Endothelial cell of umbilical vein (primary cell): ENCODE results near the gene CDKN1A. TPM values are rescaled to one million over a fixed set of nuclear protein-coding genes. Genes with fewer than 3 reads are reported as not detected.

ENCODE experiments used
- BruUV-seq: library from RNA; stranded (reverse); fragments of 400-500 nt; replicated peaks from 2 replicates; lab custom pipeline; 2021; lab: Mats Ljungman, UMichigan
- CTCF ChIA-PET: fragments of 300-600, 350-600 bp; sonication (Branson Sonifier 250); formaldehyde crosslinking; loops from one replicate; lab custom pipeline; 2021; ENCODE audit warnings: antibody characterized with exemption, inconsistent platforms; lab: Charles Lee
- POLR2A ChIA-PET: fragments of 300-600, 350-600 bp; sonication (Branson Sonifier 250); formaldehyde crosslinking; loops from one replicate; lab custom pipeline; 2021; ENCODE audit warnings: antibody characterized with exemption, inconsistent platforms; lab: Charles Lee
- DNase-seq: peaks from one replicate; pipeline ENCODE4 v3.0.0-alpha.2; 2011; ENCODE audit warnings: low read depth, low spot score
- FAIRE-seq: peaks from 2 replicates; lab custom pipeline; 2011; peaks lifted over from hg19 to GRCh38; lab: Jason Lieb, UNC
- H2AFZ ChIP-seq: 2 replicates; pipeline ENCODE4 v1.6.0; 2012; ENCODE audit warnings: low read depth, low read length, control low read depth, inconsistent platforms
- H3K27ac ChIP-seq: 2 replicates; pipeline ENCODE4 v1.5.1; 2011; ENCODE audit warnings: low read depth, mild to moderate bottlenecking, control low read depth, low read length, moderate library complexity; ENCODE audit not compliant: insufficient read depth
- H3K27me3 ChIP-seq, 2 experiments: 2 replicates each; pipeline versions ENCODE4 v1.6.0 to v1.6.1; 2011; ENCODE audit warnings: low read length in 2 of 2, mixed read lengths in 1 of 2; ENCODE audit not compliant: control insufficient read depth in 2 of 2, insufficient read depth in 2 of 2
- H3K36me3 ChIP-seq, 2 experiments: 2 replicates in 1 of 2; 3 replicates in 1 of 2; pipeline ENCODE4 v1.5.1; 2011; ENCODE audit warnings: low read length in 2 of 2, mild to moderate bottlenecking in 1 of 2, moderate library complexity in 1 of 2; ENCODE audit not compliant: control insufficient read depth in 2 of 2, insufficient read depth in 2 of 2; ENCODE audit errors: extremely low read depth in 1 of 2
- H3K4me1 ChIP-seq: 3 replicates; pipeline ENCODE4 v1.5.1; 2011; ENCODE audit warnings: mild to moderate bottlenecking, low read length; ENCODE audit not compliant: control insufficient read depth, insufficient read depth; ENCODE audit errors: extremely low read depth
- H3K4me2 ChIP-seq: 2 replicates; pipeline ENCODE4 v1.6.1; 2011; ENCODE audit warnings: low read length, control low read depth, mixed read lengths; ENCODE audit not compliant: insufficient read depth
- H3K4me3 ChIP-seq, 3 experiments: fragments of 200-600 bp in 1 of 3; sonication (generic), shearing (Covaris generic) in 1 of 3; replicated peaks in 1 of 3; 2 replicates each; pipeline ENCODE4 v1.5.1; 2011 to 2016; ENCODE audit warnings: control low read depth in 3 of 3, low read length in 3 of 3, mild to moderate bottlenecking in 2 of 3, inconsistent platforms in 1 of 3, low read depth in 1 of 3, moderate library complexity in 1 of 3; ENCODE audit not compliant: insufficient read depth in 1 of 3
- H3K79me2 ChIP-seq: 2 replicates; pipeline ENCODE4 v1.6.0; 2012; ENCODE audit warnings: low read length, inconsistent platforms; ENCODE audit not compliant: control insufficient read depth, insufficient read depth
- H3K9ac ChIP-seq: replicated peaks from 2 replicates; pipeline ENCODE3; 2011; ENCODE audit warnings: low read length, control low read depth; ENCODE audit not compliant: insufficient read depth; ENCODE audit errors: extremely low read depth
- H3K9me1 ChIP-seq: replicated peaks from 3 replicates; pipeline ENCODE4 v1.6.0; 2011; ENCODE audit warnings: mild to moderate bottlenecking, low read length; ENCODE audit not compliant: control insufficient read depth, insufficient read depth; ENCODE audit errors: extremely low read depth
- H3K9me3 ChIP-seq: replicated peaks from 2 replicates; pipeline ENCODE4 v1.5.1; 2012; ENCODE audit warnings: low read length, inconsistent platforms; ENCODE audit not compliant: control insufficient read depth, insufficient read depth
- H4K20me1 ChIP-seq: replicated peaks from 2 replicates; pipeline ENCODE3; 2011; ENCODE audit warnings: mild to moderate bottlenecking, low read length; ENCODE audit not compliant: control insufficient read depth, insufficient read depth; ENCODE audit errors: extremely low read depth
- EZH2 ChIP-seq: IDR thresholded peaks from 2 replicates; pipeline ENCODE4 v1.6.1; 2012; ENCODE audit warnings: borderline replicate concordance, low read depth, mild to moderate bottlenecking, moderate library complexity, low read length, inconsistent platforms; ENCODE audit not compliant: severe bottlenecking
- FOS ChIP-seq: IDR thresholded peaks from 2 replicates; pipeline ENCODE4 v1.6.1; 2011; ENCODE audit warnings: mild to moderate bottlenecking, low read length, moderate library complexity, borderline replicate concordance; ENCODE audit not compliant: insufficient read depth
- GATA2 ChIP-seq: IDR thresholded peaks from 2 replicates; pipeline ENCODE4 v1.7.0; 2011; ENCODE audit warnings: low read depth, mild to moderate bottlenecking, moderate library complexity, mixed read lengths, low read length; ENCODE audit not compliant: insufficient read length, insufficient read depth
- JUN ChIP-seq: IDR thresholded peaks from 2 replicates; pipeline ENCODE4 v1.6.1; 2011; ENCODE audit warnings: borderline replicate concordance, low read depth; ENCODE audit not compliant: insufficient read length, insufficient read depth
- MYC ChIP-seq: IDR thresholded peaks from one replicate; pipeline ENCODE4 v1.6.1; 2011; ENCODE audit warnings: mild to moderate bottlenecking, low read depth, low read length
- POLR2A ChIP-seq: IDR thresholded peaks from 2 replicates; pipeline ENCODE4 v1.6.1; 2012; ENCODE audit warnings: low read depth, mild to moderate bottlenecking, control low read depth, low read length
- POLR2AphosphoS5 ChIP-seq: IDR thresholded peaks from 2 replicates; pipeline ENCODE4 v1.6.1; 2012; ENCODE audit warnings: low read depth, mild to moderate bottlenecking, control low read depth, low read length, moderate library complexity; ENCODE audit not compliant: insufficient read depth
- dilution Hi-C: fragments of 300-500 bp; cut with MboI; formaldehyde crosslinking; loops from one replicate; pipeline ENCODE4 v1.15.0; 2019; ENCODE audit warnings: low sequenced_read_pairs; ENCODE audit not compliant: extremely low pct_ligation_motif_present
- intact Hi-C: fragments of 100-400 bp; cut with micrococcal nuclease; formaldehyde crosslinking; loops from one replicate; pipeline ENCODE4 v1.10.0; 2022
- polyA plus RNA-seq, 4 experiments: library from polyadenylated mRNA; depleted of rRNA in 3 of 4; stranded (reverse) in 3 of 4; unstranded in 1 of 4; fragments of >200 nt; gene quantifications; 2 replicates each; pipeline versions ENCODE4 v1.2.1 to v1.2.3, GENCODE V29; 2011 to 2012; ENCODE audit warnings: missing spikeins in 1 of 4
- total RNA-seq: library from RNA; stranded (reverse); gene quantifications from 2 replicates; pipeline ENCODE4 v1.2.3, GENCODE V29; 2021
- TF ChIP-seq, protein P1 (sequence below), 2 donors: IDR thresholded peaks; 1 replicate in 1 of 2; 2 replicates in 1 of 2; pipeline ENCODE4 v1.5.1; 2011; ENCODE audit warnings: low read length in 2 of 2, mild to moderate bottlenecking in 2 of 2, moderate library complexity in 2 of 2, control low read depth in 1 of 2, inconsistent platforms in 1 of 2, low read depth in 1 of 2; ENCODE audit not compliant: insufficient read depth in 1 of 2; ENCODE audit errors: extremely low read depth in 1 of 2
- TF ChIP-seq, protein P2 (sequence below): IDR thresholded peaks from 2 replicates; pipeline ENCODE4 v1.6.1; 2011; ENCODE audit not compliant: insufficient read depth, insufficient read length

The CDKN1A gene
- total and polyA plus RNA-seq, 2 donors (not counting 3 experiments of a cell fraction or from before 2014, with no cell fraction given), result 170 to 238 TPM

DNA sequence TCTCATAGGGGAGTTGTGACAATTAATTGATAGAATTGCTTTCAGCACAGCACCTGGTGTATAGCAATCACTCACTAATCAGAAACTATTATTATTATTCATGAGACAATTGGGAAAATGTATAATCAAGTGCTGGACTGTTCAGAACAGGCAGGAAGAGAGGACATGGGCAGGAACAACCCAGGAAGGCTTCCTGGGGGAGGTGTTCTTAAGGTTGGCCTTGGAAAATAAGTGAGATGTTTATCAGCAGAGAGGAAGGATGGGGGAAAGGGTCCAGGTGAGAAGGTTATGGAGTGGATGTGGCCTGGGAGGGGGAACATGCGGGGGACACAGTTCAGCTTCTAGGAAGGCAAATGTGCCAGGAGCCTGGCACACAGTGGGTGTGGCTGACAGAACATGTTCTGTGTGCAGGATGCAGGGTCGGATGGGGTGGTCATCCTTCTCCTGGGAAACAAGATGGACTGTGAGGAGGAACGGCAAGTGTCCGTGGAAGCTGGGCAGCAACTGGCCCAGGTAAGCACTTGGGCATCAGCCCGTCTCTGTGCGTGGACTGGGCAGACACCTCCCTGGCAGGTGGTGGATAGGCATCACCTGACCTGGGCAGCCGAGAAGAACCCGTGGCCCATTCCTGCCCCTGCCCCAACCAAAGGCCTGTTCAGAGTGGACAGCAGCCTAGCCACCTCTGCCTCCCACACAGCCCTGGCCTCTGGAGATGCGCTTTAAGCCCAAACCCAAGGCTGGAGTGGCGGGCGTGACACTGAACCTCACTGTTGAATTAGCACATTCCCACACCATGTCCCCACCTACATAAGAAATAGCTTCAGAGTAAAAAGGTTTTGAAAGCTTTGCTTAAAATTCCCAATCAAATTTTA lies 50.0 kb downstream of the CDKN1A start:
- Histone ChIP-seq H3K9ac (no peak overlapping the region), H3K9me3 (no peaks in the 10 kb centered on the region), H3K4me2 (no peak overlapping the region), H3K79me2 (no peaks in the 10 kb centered on the region), H3K27ac (no peak overlapping the region), H4K20me1 (no peaks in the 10 kb centered on the region), H3K9me1 (no peaks in the 10 kb centered on the region), H3K36me3 (no peaks in the 10 kb centered on the region), H3K27me3 (no peaks in the 10 kb centered on the region), H3K4me3 (no peak overlapping the region), H3K4me1 (peaks cover 2% of the 10 kb centered on the region), H2AFZ (no peak overlapping the region)
- ChIA-PET CTCF (interaction anchor here (1.0 to 2.0 kb wide), 3 partner anchors 27 to 114 kb away, joined by 3 to 5 read pairs (median 4); no protein-coding TSS in a partner anchor), POLR2A (no interaction called here)
- dilution Hi-C loops, result no loop called here
- intact Hi-C loops, result no loop called here
- no peak for DNase-seq
- no TSS peak for BruUV-seq
- FAIRE-seq, result no peak
- TF ChIP-seq EZH2 (no peak), POLR2A (no peak), MYC (no peak), FOS (no peak), POLR2AphosphoS5 (no peak), JUN (no peak), GATA2 (no peak)
- TF ChIP-seq, protein P1, sequence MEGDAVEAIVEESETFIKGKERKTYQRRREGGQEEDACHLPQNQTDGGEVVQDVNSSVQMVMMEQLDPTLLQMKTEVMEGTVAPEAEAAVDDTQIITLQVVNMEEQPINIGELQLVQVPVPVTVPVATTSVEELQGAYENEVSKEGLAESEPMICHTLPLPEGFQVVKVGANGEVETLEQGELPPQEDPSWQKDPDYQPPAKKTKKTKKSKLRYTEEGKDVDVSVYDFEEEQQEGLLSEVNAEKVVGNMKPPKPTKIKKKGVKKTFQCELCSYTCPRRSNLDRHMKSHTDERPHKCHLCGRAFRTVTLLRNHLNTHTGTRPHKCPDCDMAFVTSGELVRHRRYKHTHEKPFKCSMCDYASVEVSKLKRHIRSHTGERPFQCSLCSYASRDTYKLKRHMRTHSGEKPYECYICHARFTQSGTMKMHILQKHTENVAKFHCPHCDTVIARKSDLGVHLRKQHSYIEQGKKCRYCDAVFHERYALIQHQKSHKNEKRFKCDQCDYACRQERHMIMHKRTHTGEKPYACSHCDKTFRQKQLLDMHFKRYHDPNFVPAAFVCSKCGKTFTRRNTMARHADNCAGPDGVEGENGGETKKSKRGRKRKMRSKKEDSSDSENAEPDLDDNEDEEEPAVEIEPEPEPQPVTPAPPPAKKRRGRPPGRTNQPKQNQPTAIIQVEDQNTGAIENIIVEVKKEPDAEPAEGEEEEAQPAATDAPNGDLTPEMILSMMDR (IDR thresholded peaks at IDR 0.05; ENCODE audit: extremely low read depth in 1 of 2, insufficient read depth in 1 of 2, low read depth in 1 of 2, low read length in 2 of 2), result no peak
- TF ChIP-seq, protein P2, sequence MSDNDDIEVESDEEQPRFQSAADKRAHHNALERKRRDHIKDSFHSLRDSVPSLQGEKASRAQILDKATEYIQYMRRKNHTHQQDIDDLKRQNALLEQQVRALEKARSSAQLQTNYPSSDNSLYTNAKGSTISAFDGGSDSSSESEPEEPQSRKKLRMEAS, result no peak
